SK-N-SH treated with all-trans-retinoic acid at 6 μM for 48 hours (cell line): ENCODE data around the gene AVEN.
A peak's percentile ranks its signal among the peaks of the same experiment; 100 is the strongest.

Experiments
- ATAC-seq: fragments of 200-7000 bp; cut with Tn5 transposase; 3 replicates; pipeline ENCODE4 v1.9.1; 2020; ENCODE audit warnings: mild to moderate bottlenecking, moderate library complexity
- ARNTL ChIP-seq: fragments of 450-650 bp; formaldehyde crosslinking; IDR thresholded peaks from 2 replicates; pipeline ENCODE4 v1.5.0; 2020; ENCODE audit warnings: low read depth, mild to moderate bottlenecking, moderate library complexity, borderline replicate concordance
- BACH2 ChIP-seq: fragments of 250-450 bp; sonication (Bioruptor Pico); IDR thresholded peaks from 2 replicates; pipeline ENCODE4 v1.9.0; 2021; ENCODE audit warnings: mild to moderate bottlenecking, borderline replicate concordance
- CREB5 ChIP-seq: fragments of 250-450 bp; sonication (Bioruptor Pico); IDR thresholded peaks from 2 replicates; pipeline ENCODE4 v1.5.1; 2020; ENCODE audit warnings: low read depth, mild to moderate bottlenecking, moderate library complexity
- CSDC2 ChIP-seq: fragments of 250-450 bp; sonication (Bioruptor Pico); IDR thresholded peaks from 2 replicates; pipeline ENCODE4 v1.5.0; 2020; ENCODE audit warnings: mild to moderate bottlenecking, moderate library complexity
- CSRNP3 ChIP-seq: fragments of 250-450 bp; sonication (Bioruptor Pico); IDR thresholded peaks from 2 replicates; pipeline ENCODE4 v1.5.1; 2021; ENCODE audit warnings: mild to moderate bottlenecking, moderate library complexity
- GLIS3 ChIP-seq: fragments of 250-450 bp; sonication (Bioruptor Pico); IDR thresholded peaks from 2 replicates; pipeline ENCODE4 v1.5.0; 2020; ENCODE audit warnings: mild to moderate bottlenecking, moderate library complexity
- ISL1 ChIP-seq: fragments of 250-450 bp; sonication (Bioruptor Pico); IDR thresholded peaks from 2 replicates; pipeline ENCODE4 v2.1.2; 2022; ENCODE audit warnings: mild to moderate bottlenecking, moderate library complexity
- OSR1 ChIP-seq: fragments of 250-450 bp; sonication (Bioruptor Pico); IDR thresholded peaks from 2 replicates; pipeline ENCODE4 v1.8.0; 2022; ENCODE audit warnings: moderate library complexity, mild to moderate bottlenecking, inconsistent platforms
- PATZ1 ChIP-seq: fragments of 250-450 bp; sonication (Bioruptor Pico); IDR thresholded peaks from 2 replicates; pipeline ENCODE4 v1.8.0; 2020; ENCODE audit warnings: mild to moderate bottlenecking, moderate library complexity, borderline replicate concordance
- PPARA ChIP-seq: fragments of 250-450 bp; sonication (Bioruptor Pico); IDR thresholded peaks from 2 replicates; pipeline ENCODE4 v1.5.0; 2020; ENCODE audit warnings: mild to moderate bottlenecking, borderline replicate concordance
- TCF4 ChIP-seq: fragments of 250-450 bp; sonication (Bioruptor Pico); IDR thresholded peaks from 2 replicates; pipeline ENCODE4 v1.8.0; 2021; ENCODE audit warnings: mild to moderate bottlenecking, moderate library complexity, borderline replicate concordance
- TOX ChIP-seq: fragments of 250-450 bp; sonication (Bioruptor Pico); IDR thresholded peaks from 2 replicates; pipeline ENCODE4 v1.8.0; 2021; ENCODE audit warnings: mild to moderate bottlenecking, moderate library complexity, borderline replicate concordance
- TSHZ2 ChIP-seq: fragments of 250-450 bp; sonication (Bioruptor Pico); IDR thresholded peaks from 2 replicates; pipeline ENCODE4 v1.5.0; 2020; ENCODE audit warnings: mild to moderate bottlenecking, moderate library complexity
- ZFP30 ChIP-seq: fragments of 450-650 bp; formaldehyde crosslinking; IDR thresholded peaks from 2 replicates; pipeline ENCODE4 v1.5.0; 2022; ENCODE audit warnings: mild to moderate bottlenecking, moderate library complexity
- ZNF565 ChIP-seq: fragments of 450-650 bp; formaldehyde crosslinking; conservative IDR thresholded peaks from 2 replicates; pipeline ENCODE4 v1.5.0; 2020; ENCODE audit warnings: low read depth, mild to moderate bottlenecking, moderate library complexity
- ZNF70 ChIP-seq: fragments of 450-650 bp; formaldehyde crosslinking; IDR thresholded peaks from 2 replicates; pipeline ENCODE4 v1.5.0; 2020; ENCODE audit warnings: mild to moderate bottlenecking, moderate library complexity
- ZNF8 ChIP-seq: fragments of 450-650 bp; formaldehyde crosslinking; IDR thresholded peaks from 2 replicates; pipeline ENCODE4 v1.5.0; 2020; ENCODE audit warnings: mild to moderate bottlenecking, moderate library complexity
- TF ChIP-seq, protein P1 (sequence below): fragments of 250-450 bp; sonication (Bioruptor Pico); IDR thresholded peaks from 2 replicates; pipeline ENCODE4 v1.8.0; 2021; ENCODE audit warnings: low read depth, mild to moderate bottlenecking, moderate library complexity, borderline replicate concordance

The AVEN gene

GRCh38 chr15:33941279-33942063 lies 97.5 kb downstream of the AVEN start (continued):
- TF ChIP-seq, protein P1, sequence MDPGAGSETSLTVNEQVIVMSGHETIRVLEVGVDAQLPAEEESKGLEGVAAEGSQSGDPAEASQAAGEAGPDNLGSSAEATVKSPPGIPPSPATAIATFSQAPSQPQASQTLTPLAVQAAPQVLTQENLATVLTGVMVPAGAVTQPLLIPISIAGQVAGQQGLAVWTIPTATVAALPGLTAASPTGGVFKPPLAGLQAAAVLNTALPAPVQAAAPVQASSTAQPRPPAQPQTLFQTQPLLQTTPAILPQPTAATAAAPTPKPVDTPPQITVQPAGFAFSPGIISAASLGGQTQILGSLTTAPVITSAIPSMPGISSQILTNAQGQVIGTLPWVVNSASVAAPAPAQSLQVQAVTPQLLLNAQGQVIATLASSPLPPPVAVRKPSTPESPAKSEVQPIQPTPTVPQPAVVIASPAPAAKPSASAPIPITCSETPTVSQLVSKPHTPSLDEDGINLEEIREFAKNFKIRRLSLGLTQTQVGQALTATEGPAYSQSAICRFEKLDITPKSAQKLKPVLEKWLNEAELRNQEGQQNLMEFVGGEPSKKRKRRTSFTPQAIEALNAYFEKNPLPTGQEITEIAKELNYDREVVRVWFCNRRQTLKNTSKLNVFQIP (CRISPR knock-in tag) = no peak
- TF ChIP-seq TCF4 (CRISPR knock-in tag) (no peak), OSR1 (CRISPR knock-in tag) (no peak), GLIS3 (CRISPR knock-in tag) (no peak), CSDC2 (CRISPR knock-in tag) (no peak), PATZ1 (CRISPR knock-in tag) (no peak)

- ATAC-seq = peak; percentile 65
- TF ChIP-seq TCF4 (CRISPR knock-in tag) (no peak), TSHZ2 (CRISPR knock-in tag) (no peak), GLIS3 (CRISPR knock-in tag) (no peak), TOX (CRISPR knock-in tag) (no peak), PPARA (CRISPR knock-in tag) (no peak), PATZ1 (CRISPR knock-in tag) (no peak), BACH2 (CRISPR knock-in tag) (no peak), ARNTL (CRISPR knock-in tag) (no peak), CSRNP3 (no peak)
- TF ChIP-seq, protein P1 (CRISPR knock-in tag) = no peak
- TF ChIP-seq, all 23 proteins: peak for 0
Measured at GRCh38 chr15:33934921-33935320, 104.1 kb downstream of the AVEN start.

GRCh38 chr15:33934396-33934795 lies 104.6 kb downstream of the AVEN start:
- peak; percentile 68 for ATAC-seq
- TF ChIP-seq CREB5 (CRISPR knock-in tag) (no peak), ZNF8 (CRISPR knock-in tag) (no peak), ZNF565 (no peak), ZNF70 (no peak), CSRNP3 (no peak), PATZ1 (CRISPR knock-in tag) (no peak), ZFP30 (no peak), ISL1 (CRISPR knock-in tag) (no peak), CSDC2 (CRISPR knock-in tag) (no peak)
